ENCODE measurements around the gene PTBP1.

DNA sequence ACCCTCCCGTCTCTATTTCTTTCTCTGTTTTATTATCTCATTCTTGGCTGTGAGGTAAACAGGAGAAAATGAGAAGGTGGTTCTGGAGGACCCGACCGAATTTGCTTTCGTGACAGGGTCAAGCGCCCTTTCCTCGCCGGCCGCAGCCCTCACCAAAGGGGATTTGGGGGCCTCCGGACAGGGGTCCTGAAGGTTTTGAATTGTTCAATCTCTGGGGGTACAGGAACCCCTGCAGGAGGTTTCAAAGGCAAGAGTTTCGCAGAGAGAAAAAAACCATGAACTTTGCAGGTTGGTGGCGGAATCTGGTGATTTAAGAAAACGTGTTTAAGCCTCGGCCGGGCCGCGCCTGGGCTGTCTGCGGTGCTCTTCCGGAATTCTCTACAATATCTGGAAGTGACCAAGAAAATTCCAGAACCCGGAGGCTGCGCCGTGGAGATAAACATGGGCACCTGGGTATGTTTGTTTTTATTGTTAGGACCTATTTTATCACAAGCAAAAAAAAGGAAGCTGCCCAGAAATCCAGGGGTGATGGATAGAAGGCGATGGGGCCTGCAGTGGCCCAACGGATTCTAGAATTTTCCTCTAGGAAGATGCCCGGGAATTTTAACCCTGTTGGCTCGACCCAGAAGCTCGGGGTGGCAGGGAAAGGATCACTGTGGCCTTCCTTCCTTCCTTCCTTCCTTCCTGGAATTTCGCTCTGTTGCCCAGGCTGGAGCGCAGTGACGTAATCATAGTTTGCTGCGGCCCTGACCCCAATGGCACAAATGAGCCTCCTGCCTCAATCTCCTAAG lies 14.2 kb upstream of the PTBP1 start:
- TF ChIP-seq POLR2A (IDR thresholded peaks at IDR 0.05; ENCODE audit: low read length) (no peak), GATA1 (IDR thresholded peaks at IDR 0.05; ENCODE audit: low read depth, low read length) (no peak)
